Measurements from ENCODE around the gene GPR150.

Gene GPR150

DNA sequence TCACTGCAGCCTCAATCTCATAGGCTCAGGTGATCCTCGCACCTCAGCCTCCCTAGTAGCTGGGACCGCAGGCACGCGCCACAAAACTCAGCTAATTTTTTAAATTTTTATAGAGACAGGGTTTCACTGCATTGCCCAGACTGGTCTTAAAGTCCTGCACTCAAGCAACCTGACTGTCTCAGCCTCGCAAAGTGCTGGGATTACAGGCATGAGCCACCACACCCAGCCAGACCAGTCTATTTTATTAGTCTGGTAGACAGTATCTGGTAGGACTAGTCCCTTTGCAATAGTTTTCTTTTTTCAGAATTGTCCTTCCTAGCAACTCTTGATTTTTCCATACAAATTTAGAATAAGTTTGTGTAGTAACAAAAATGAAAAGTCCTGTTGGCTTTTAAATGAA lies 14.1 kb upstream of the GPR150 start:
- Histone ChIP-seq H3K9me3 (ENCODE audit: control insufficient read depth, insufficient read depth, low read length) (no peaks in the 10 kb centered on the region), H3F3A (ENCODE audit: control insufficient read depth, insufficient read depth) (no peaks in the 10 kb centered on the region), H3K4me1 (ENCODE audit: control insufficient read depth, low read length) (no peaks in the 10 kb centered on the region), H3K27me3 (ENCODE audit: control insufficient read depth, low read length) (no peaks in the 10 kb centered on the region), H4K20me1 (ENCODE audit: control insufficient read depth, insufficient read depth, low read depth, low read length) (no peaks in the 10 kb centered on the region), H3K27ac (ENCODE audit: low read depth, low read length) (no peak overlapping the region), H3K36me3 (ENCODE audit: control insufficient read depth, low read length) (no peaks in the 10 kb centered on the region; the same call in 1 of the 2 replicates), H3K4me3 (ENCODE audit: low read length) (no peak overlapping the region), H3K79me2 (ENCODE audit: control insufficient read depth, low read length) (no peaks in the 10 kb centered on the region), H3K4me2 (ENCODE audit: low read length) (no peak overlapping the region), H3K9me2 (replicated peaks; ENCODE audit: control insufficient read depth, low read length) (no peaks in the 10 kb centered on the region)
- no peak for TF ChIP-seq EZH2phosphoT487 (IDR thresholded peaks at IDR 0.05; ENCODE audit: borderline replicate concordance, low read length)
- TF ChIP-seq, protein P1, sequence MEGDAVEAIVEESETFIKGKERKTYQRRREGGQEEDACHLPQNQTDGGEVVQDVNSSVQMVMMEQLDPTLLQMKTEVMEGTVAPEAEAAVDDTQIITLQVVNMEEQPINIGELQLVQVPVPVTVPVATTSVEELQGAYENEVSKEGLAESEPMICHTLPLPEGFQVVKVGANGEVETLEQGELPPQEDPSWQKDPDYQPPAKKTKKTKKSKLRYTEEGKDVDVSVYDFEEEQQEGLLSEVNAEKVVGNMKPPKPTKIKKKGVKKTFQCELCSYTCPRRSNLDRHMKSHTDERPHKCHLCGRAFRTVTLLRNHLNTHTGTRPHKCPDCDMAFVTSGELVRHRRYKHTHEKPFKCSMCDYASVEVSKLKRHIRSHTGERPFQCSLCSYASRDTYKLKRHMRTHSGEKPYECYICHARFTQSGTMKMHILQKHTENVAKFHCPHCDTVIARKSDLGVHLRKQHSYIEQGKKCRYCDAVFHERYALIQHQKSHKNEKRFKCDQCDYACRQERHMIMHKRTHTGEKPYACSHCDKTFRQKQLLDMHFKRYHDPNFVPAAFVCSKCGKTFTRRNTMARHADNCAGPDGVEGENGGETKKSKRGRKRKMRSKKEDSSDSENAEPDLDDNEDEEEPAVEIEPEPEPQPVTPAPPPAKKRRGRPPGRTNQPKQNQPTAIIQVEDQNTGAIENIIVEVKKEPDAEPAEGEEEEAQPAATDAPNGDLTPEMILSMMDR (IDR thresholded peaks at IDR 0.05; ENCODE audit: low read depth, low read length, poor library complexity, severe bottlenecking): no peak

DNA sequence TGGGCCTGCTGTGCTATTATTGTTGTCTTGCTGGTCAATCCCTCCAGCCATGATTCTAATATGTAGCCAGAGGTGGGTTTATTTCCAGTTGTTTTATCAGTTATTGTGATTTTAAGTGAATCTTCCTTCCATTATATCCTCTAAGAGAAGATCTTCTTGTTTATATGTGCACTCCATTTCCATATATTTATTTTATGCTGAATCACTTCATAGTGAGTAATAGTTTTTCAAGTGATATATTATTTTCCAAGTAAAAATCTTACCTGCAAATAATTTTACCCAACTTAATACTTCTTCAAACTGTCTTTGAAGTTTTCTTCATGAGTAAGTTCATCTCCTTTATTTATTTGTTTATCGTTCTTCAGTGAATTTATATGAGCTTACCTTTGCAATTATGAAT lies 13.5 kb upstream of the GPR150 start:
- Histone ChIP-seq H3K36me3 (ENCODE audit: control insufficient read depth, low read length) (no peaks in the 10 kb centered on the region; the same call in 1 of the 2 replicates), H3K27me3 (ENCODE audit: control insufficient read depth, low read length) (no peaks in the 10 kb centered on the region), H3K9me2 (replicated peaks; ENCODE audit: control insufficient read depth, low read length) (no peaks in the 10 kb centered on the region), H4K20me1 (ENCODE audit: control insufficient read depth, insufficient read depth, low read depth, low read length) (no peaks in the 10 kb centered on the region), H3K4me1 (ENCODE audit: control insufficient read depth, low read length) (no peaks in the 10 kb centered on the region), H3K4me2 (ENCODE audit: low read length) (no peak overlapping the region), H3K27ac (ENCODE audit: low read depth, low read length) (no peak overlapping the region), H3K79me2 (ENCODE audit: control insufficient read depth, low read length) (no peaks in the 10 kb centered on the region), H3K9me3 (ENCODE audit: control insufficient read depth, insufficient read depth, low read length) (no peaks in the 10 kb centered on the region), H3F3A (ENCODE audit: control insufficient read depth, insufficient read depth) (no peaks in the 10 kb centered on the region), H3K4me3 (ENCODE audit: low read length) (no peak overlapping the region)
- no peak for TF ChIP-seq EZH2phosphoT487 (IDR thresholded peaks at IDR 0.05; ENCODE audit: borderline replicate concordance, low read length)
- TF ChIP-seq, protein P1 (IDR thresholded peaks at IDR 0.05; ENCODE audit: low read depth, low read length, poor library complexity, severe bottlenecking): no peak

DNA sequence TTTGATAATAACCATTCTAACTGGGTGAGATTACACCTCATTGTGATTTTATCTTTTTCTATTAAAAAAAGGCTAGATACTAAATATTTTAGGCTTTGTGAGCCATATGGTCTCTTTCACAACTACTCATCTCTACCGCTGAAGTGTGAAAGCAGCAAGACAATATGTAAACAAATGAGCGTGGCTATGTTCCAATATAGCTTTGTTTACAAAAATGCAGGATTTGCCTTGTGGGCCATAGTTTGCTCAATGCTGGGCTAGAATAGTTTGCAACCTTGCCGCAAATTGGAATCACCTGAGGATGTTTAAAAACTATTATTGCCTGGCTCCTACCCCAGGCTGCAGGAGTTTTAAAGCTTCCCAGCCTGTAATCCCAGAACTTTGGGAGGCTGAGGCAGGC lies 10.2 kb upstream of the GPR150 start:
- H4K20me1 ChIP-seq (ENCODE audit: control insufficient read depth, insufficient read depth, low read depth, low read length): no peaks in the 10 kb centered on the region
- TF ChIP-seq, protein P1 (IDR thresholded peaks at IDR 0.05; ENCODE audit: low read depth, low read length, poor library complexity, severe bottlenecking): no peak
- no peak for TF ChIP-seq EZH2phosphoT487 (IDR thresholded peaks at IDR 0.05; ENCODE audit: borderline replicate concordance, low read length)
- no peaks in the 10 kb centered on the region for H3K36me3 ChIP-seq (ENCODE audit: control insufficient read depth, low read length)
- H3K27ac ChIP-seq (ENCODE audit: low read depth, low read length): no peak overlapping the region
- H3K4me3 ChIP-seq (ENCODE audit: low read length): no peak overlapping the region
- H3K4me2 ChIP-seq (ENCODE audit: low read length): no peak overlapping the region
- H3K9me3 ChIP-seq (ENCODE audit: control insufficient read depth, insufficient read depth, low read length): no peaks in the 10 kb centered on the region
- H3F3A ChIP-seq (ENCODE audit: control insufficient read depth, insufficient read depth): no peaks in the 10 kb centered on the region
- no peaks in the 10 kb centered on the region for H3K27me3 ChIP-seq (ENCODE audit: control insufficient read depth, low read length)
- H3K79me2 ChIP-seq (ENCODE audit: control insufficient read depth, low read length): no peaks in the 10 kb centered on the region
- H3K9me2 ChIP-seq (replicated peaks; ENCODE audit: control insufficient read depth, low read length): no peaks in the 10 kb centered on the region
- no peaks in the 10 kb centered on the region for H3K4me1 ChIP-seq (ENCODE audit: control insufficient read depth, low read length)

DNA sequence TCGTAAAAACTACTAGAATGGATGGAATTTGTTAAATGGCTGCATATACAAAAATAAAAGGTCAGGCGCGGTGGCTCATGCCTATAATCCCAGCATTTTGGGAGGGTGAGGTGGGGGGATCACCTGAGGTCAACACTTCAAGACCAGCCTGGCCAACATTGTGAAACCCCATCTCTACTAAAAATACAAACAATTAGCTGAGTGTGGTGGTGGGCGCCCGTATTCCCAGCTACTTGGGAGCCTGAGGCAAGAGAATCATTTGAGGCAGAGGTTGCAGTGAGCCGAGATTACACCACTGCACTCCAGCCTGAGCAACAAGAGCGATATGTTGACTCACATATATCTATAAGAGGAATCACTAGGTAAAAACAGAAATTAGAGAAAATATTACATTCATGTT lies 9.3 kb upstream of the GPR150 start:
- TF ChIP-seq, protein P1 (IDR thresholded peaks at IDR 0.05; ENCODE audit: low read depth, low read length, poor library complexity, severe bottlenecking): no peak
- no peak for TF ChIP-seq EZH2phosphoT487 (IDR thresholded peaks at IDR 0.05; ENCODE audit: borderline replicate concordance, low read length)
- Histone ChIP-seq H3K4me3 (ENCODE audit: low read length) (no peak overlapping the region), H3K27me3 (ENCODE audit: control insufficient read depth, low read length) (no peaks in the 10 kb centered on the region), H3K27ac (ENCODE audit: low read depth, low read length) (no peak overlapping the region), H4K20me1 (ENCODE audit: control insufficient read depth, insufficient read depth, low read depth, low read length) (no peaks in the 10 kb centered on the region), H3K9me2 (replicated peaks; ENCODE audit: control insufficient read depth, low read length) (no peaks in the 10 kb centered on the region), H3F3A (ENCODE audit: control insufficient read depth, insufficient read depth) (no peaks in the 10 kb centered on the region), H3K79me2 (ENCODE audit: control insufficient read depth, low read length) (no peaks in the 10 kb centered on the region), H3K4me2 (ENCODE audit: low read length) (no peak overlapping the region), H3K9me3 (ENCODE audit: control insufficient read depth, insufficient read depth, low read length) (no peaks in the 10 kb centered on the region), H3K36me3 (ENCODE audit: control insufficient read depth, low read length) (no peaks in the 10 kb centered on the region), H3K4me1 (ENCODE audit: control insufficient read depth, low read length) (no peaks in the 10 kb centered on the region)

All from DOHH2 (cell line).